Calu3 (cell line): ENCODE results near the gene HS6ST3. TPM values are rescaled to one million over a fixed set of nuclear protein-coding genes. Genes with fewer than 3 reads are reported as not detected.

Experiments used
- BruUV-seq: library from RNA; stranded (reverse); fragments of 400-500 nt; replicated peaks from 2 replicates; lab custom pipeline; 2021; lab: Mats Ljungman, UMichigan
- CTCF ChIA-PET: fragments of 300-600 bp; sonication (Branson Sonifier 250); formaldehyde crosslinking; loops from one replicate; lab custom pipeline; 2022; ENCODE audit warnings: antibody characterized with exemption; lab: Charles Lee
- DNase-seq: peaks from one replicate; pipeline ENCODE4 v3.0.0; 2022
- H3K27ac Mint-ChIP-seq: one replicate; pipeline ENCODE4 v1.8.0; 2022; ENCODE audit warnings: mixed read lengths; ENCODE audit not compliant: unreplicated experiment
- H3K27me3 Mint-ChIP-seq: one replicate; pipeline ENCODE4 v1.8.0; 2022; ENCODE audit warnings: mixed read lengths; ENCODE audit not compliant: unreplicated experiment
- H3K36me3 Mint-ChIP-seq: one replicate; pipeline ENCODE4 v1.8.0; 2022; ENCODE audit warnings: mild to moderate bottlenecking, moderate library complexity, mixed read lengths; ENCODE audit not compliant: insufficient read depth, unreplicated experiment
- H3K4me1 Mint-ChIP-seq: one replicate; pipeline ENCODE4 v1.8.0; 2022; ENCODE audit warnings: mild to moderate bottlenecking, low read depth, mixed read lengths; ENCODE audit not compliant: unreplicated experiment
- H3K4me3 Mint-ChIP-seq: one replicate; pipeline ENCODE4 v1.8.0; 2022; ENCODE audit warnings: mild to moderate bottlenecking, low read depth, moderate library complexity, mixed read lengths; ENCODE audit not compliant: unreplicated experiment
- H3K9me3 Mint-ChIP-seq: one replicate; pipeline ENCODE4 v1.8.0; 2022; ENCODE audit warnings: low read depth, mixed read lengths; ENCODE audit not compliant: unreplicated experiment
- CTCF ChIP-seq: fragments of 200-600 bp; IDR thresholded peaks from one replicate; pipeline ENCODE4 v1.8.0; 2022; ENCODE audit warnings: antibody characterized with exemption; ENCODE audit not compliant: unreplicated experiment
- intact Hi-C: fragments of 100-400 bp; cut with micrococcal nuclease; formaldehyde crosslinking; loops from one replicate; pipeline ENCODE4 v1.10.0; 2022; ENCODE audit not compliant: unreplicated experiment
- total RNA-seq: library from RNA; stranded (reverse); gene quantifications from 2 replicates; pipeline ENCODE4 v1.2.3, GENCODE V29; 2022

The HS6ST3 gene
- total RNA-seq, 1 experiment from 2014 or later = not detected

GRCh38 chr13:96707146-96707545, 617.2 kb downstream of the HS6ST3 start:
- Mint-ChIP-seq H3K27ac (no peak overlapping the region), H3K9me3 (no peaks in the 10 kb centered on the region), H3K4me3 (no peak overlapping the region), H3K27me3 (no peaks in the 10 kb centered on the region), H3K36me3 (no peaks in the 10 kb centered on the region), H3K4me1 (no peaks in the 10 kb centered on the region)
- no TSS peak for BruUV-seq
- intact Hi-C loops = no loop called here
- no peak for DNase-seq
- no peak for TF ChIP-seq CTCF
- CTCF ChIA-PET = no interaction called here

GRCh38 chr13:96710166-96710862, 620.4 kb downstream of the HS6ST3 start:
- TF ChIP-seq CTCF = no peak
- no peak for DNase-seq

GRCh38 chr13:96720446-96720845, 630.5 kb downstream of the HS6ST3 start:
- CTCF ChIA-PET = no interaction called here
- TF ChIP-seq CTCF = no peak
- Mint-ChIP-seq H3K9me3 (no peaks in the 10 kb centered on the region), H3K4me3 (no peak overlapping the region), H3K4me1 (no peaks in the 10 kb centered on the region), H3K27me3 (no peaks in the 10 kb centered on the region), H3K36me3 (no peaks in the 10 kb centered on the region), H3K27ac (no peak overlapping the region)
- intact Hi-C loops = no loop called here
- no peak for DNase-seq
- no TSS peak for BruUV-seq

More at GRCh38 chr13:96710166-96710862, 620.4 kb downstream of the HS6ST3 start:
- no TSS peak for BruUV-seq
- intact Hi-C loops = no loop called here
- H3K4me3 Mint-ChIP-seq = no peak overlapping the region
- no peaks in the 10 kb centered on the region for H3K4me1 Mint-ChIP-seq
- no peaks in the 10 kb centered on the region for H3K9me3 Mint-ChIP-seq
- CTCF ChIA-PET = no interaction called here
- H3K36me3 Mint-ChIP-seq = no peaks in the 10 kb centered on the region
- no peak overlapping the region for H3K27ac Mint-ChIP-seq
- no peaks in the 10 kb centered on the region for H3K27me3 Mint-ChIP-seq

- H3K4me1 Mint-ChIP-seq = no peaks in the 10 kb centered on the region
- intact Hi-C loops = no loop called here
- no peaks in the 10 kb centered on the region for H3K36me3 Mint-ChIP-seq
- no peak for TF ChIP-seq CTCF
- peaks cover 2% of the 10 kb centered on the region for H3K9me3 Mint-ChIP-seq
- no peak overlapping the region for H3K4me3 Mint-ChIP-seq
- H3K27ac Mint-ChIP-seq = no peak overlapping the region
- H3K27me3 Mint-ChIP-seq = no peaks in the 10 kb centered on the region
- CTCF ChIA-PET = no interaction called here
- BruUV-seq = no TSS peak
- DNase-seq = no peak
Measured at GRCh38 chr13:96726651-96727050, 636.7 kb downstream of the HS6ST3 start.
